ENCODE data around the gene BCAP29.

GRCh38 chr7:107559864-107560263 lies 20.2 kb upstream of the BCAP29 start:
- TF ChIP-seq CTCF (IDR thresholded peaks at IDR 0.05) (no peak), POLR2A (IDR thresholded peaks at IDR 0.05) (no peak)
